ENCODE measurements around the gene RFESD. TPM values are rescaled to one million over a fixed set of nuclear protein-coding genes. Genes with fewer than 3 reads are reported as not detected.

The RFESD gene
- total RNA-seq, 1 donor from 2014 or later, result 0.62 TPM

Other genes with a start within 250 kb of the RFESD start
- 153 TPM for gene SKIC3, start 91.8 kb upstream of the RFESD start, total RNA-seq
- gene ARSK, start 91.7 kb upstream of the RFESD start, total RNA-seq, result 11.0 TPM
- gene GPR150, start 26.7 kb upstream of the RFESD start, total RNA-seq, result not detected
- not detected for gene SPATA9, start 36.2 kb downstream of the RFESD start, total RNA-seq
- gene RHOBTB3, start 84.6 kb downstream of the RFESD start, total RNA-seq, result 188 TPM
- gene GLRX, start 175.9 kb downstream of the RFESD start, total RNA-seq, result 4.2 TPM

Measured in tongue (tissue), 1 donor.